ENCODE measurements around the gene PRSS1.
"Not testable (repeated sequence)": the region's sequence is repeated elsewhere in the genome, so short reads cannot be mapped to it uniquely, and the experiment has no call there.

The PRSS1 gene

GRCh38 chr7:142749218-142749993, at the start of gene PRSS1:
Gene PRSS1 (plus strand): TSS chr7:142749472. CDS start chr7:142749485, 13 bp downstream.
- no peak for DNase-seq

GRCh38 chr7:142700935-142701334, 48.3 kb upstream of the PRSS1 start:
- DNase-seq, result not testable (repeated sequence)

- DNase-seq, result no peak
Observed at GRCh38 chr7:142703655-142704305, 45.5 kb upstream of the PRSS1 start.

- DNase-seq, result not testable (repeated sequence)
Observed at GRCh38 chr7:142708726-142709125, 40.5 kb upstream of the PRSS1 start.

GRCh38 chr7:142709921-142710320, 39.4 kb upstream of the PRSS1 start:
- no peak for DNase-seq

- DNase-seq, result no peak
Observed at GRCh38 chr7:142711196-142711595, 38.1 kb upstream of the PRSS1 start.

- no peak for DNase-seq
Observed at GRCh38 chr7:142711746-142712616, 37.3 kb upstream of the PRSS1 start.

GRCh38 chr7:142712617-142712957, 36.7 kb upstream of the PRSS1 start:
- DNase-seq, result no peak

- DNase-seq, result peak; percentile 39
Observed at GRCh38 chr7:142714375-142714774, 34.9 kb upstream of the PRSS1 start.

- DNase-seq, result no peak
Observed at GRCh38 chr7:142716596-142716995, 32.7 kb upstream of the PRSS1 start.

GRCh38 chr7:142717453-142717852, 31.8 kb upstream of the PRSS1 start:
- DNase-seq, result no peak

GRCh38 chr7:142718313-142718712, 31.0 kb upstream of the PRSS1 start:
- DNase-seq, result no peak

GRCh38 chr7:142720172-142720773, 29.0 kb upstream of the PRSS1 start:
- DNase-seq, result no peak

- DNase-seq, result no peak
Observed at GRCh38 chr7:142720986-142721385, 28.3 kb upstream of the PRSS1 start.

GRCh38 chr7:142722248-142722794, 27.0 kb upstream of the PRSS1 start:
- DNase-seq, result no peak

GRCh38 chr7:142733271-142733670, 16.0 kb upstream of the PRSS1 start:
- DNase-seq, result no peak

GRCh38 chr7:142739923-142740492, 9.3 kb upstream of the PRSS1 start:
- DNase-seq, result peak; percentile 16

- DNase-seq, result no peak
Observed at GRCh38 chr7:142740786-142741185, 8.5 kb upstream of the PRSS1 start.

GRCh38 chr7:142741932-142742331, 7.3 kb upstream of the PRSS1 start:
- not testable (repeated sequence) for DNase-seq

- DNase-seq, result no peak
Observed at GRCh38 chr7:142745091-142745635, 4.1 kb upstream of the PRSS1 start.

- DNase-seq, result no peak
Observed at GRCh38 chr7:142745745-142746144, 3.5 kb upstream of the PRSS1 start.

GRCh38 chr7:142746264-142746663, 3.0 kb upstream of the PRSS1 start:
- no peak for DNase-seq

Data from CD4-positive, alpha-beta T cell treated with Interferon gamma for 1 hour (primary cell).